Activated naive CD8-positive, alpha-beta T cell (primary cell): Measurements from ENCODE around the gene STXBP1.
A peak's percentile ranks its signal among the peaks of the same experiment; 100 is the strongest.
"Not testable (repeated sequence)": the region's sequence is repeated elsewhere in the genome, so short reads cannot be mapped to it uniquely, and the experiment has no call there.

ENCODE experiments used
- H3K27ac Mint-ChIP-seq: one replicate; pipeline ENCODE4 v1.8.0; 2021; ENCODE audit warnings: mixed read lengths
- H3K27me3 Mint-ChIP-seq: one replicate; pipeline ENCODE4 v1.8.0; 2021; ENCODE audit warnings: mixed read lengths
- H3K36me3 Mint-ChIP-seq: one replicate; pipeline ENCODE4 v1.8.0; 2021; ENCODE audit warnings: mixed read lengths
- H3K4me1 Mint-ChIP-seq: one replicate; pipeline ENCODE4 v1.8.0; 2021; ENCODE audit warnings: low read depth, mixed read lengths
- H3K4me3 Mint-ChIP-seq: one replicate; pipeline ENCODE4 v1.8.0; 2021; ENCODE audit warnings: mild to moderate bottlenecking, mixed read lengths
- H3K9me3 Mint-ChIP-seq: one replicate; pipeline ENCODE4 v1.8.0; 2021; ENCODE audit warnings: low read depth, mixed read lengths

STXBP1 gene

GRCh38 chr9:127588740-127589506 is 23.2 kb upstream of the STXBP1 start:
- Mint-ChIP-seq H3K27me3 (peaks cover 6% of the 10 kb centered on the region), H3K9me3 (no peaks in the 10 kb centered on the region), H3K36me3 (no peaks in the 10 kb centered on the region), H3K4me1 (peaks cover 4% of the 10 kb centered on the region), H3K4me3 (no peak overlapping the region), H3K27ac (no peak overlapping the region)

GRCh38 chr9:127589955-127590370 is 22.1 kb upstream of the STXBP1 start:
- Mint-ChIP-seq H3K9me3 (no peaks in the 10 kb centered on the region), H3K27me3 (peaks cover 6% of the 10 kb centered on the region), H3K4me1 (peaks cover 4% of the 10 kb centered on the region), H3K36me3 (no peaks in the 10 kb centered on the region), H3K27ac (no peak overlapping the region), H3K4me3 (no peak overlapping the region)

- no peak overlapping the region for H3K27ac Mint-ChIP-seq
- H3K36me3 Mint-ChIP-seq = no peaks in the 10 kb centered on the region
- no peaks in the 10 kb centered on the region for H3K9me3 Mint-ChIP-seq
- no peak overlapping the region for H3K4me3 Mint-ChIP-seq
- no peaks in the 10 kb centered on the region for H3K4me1 Mint-ChIP-seq
- no peaks in the 10 kb centered on the region for H3K27me3 Mint-ChIP-seq
These were observed 16.5 kb upstream of the STXBP1 start for GRCh38 chr9:127595611-127596010.

GRCh38 chr9:127598839-127599549 is 13.1 kb upstream of the STXBP1 start:
- no peaks in the 10 kb centered on the region for H3K27me3 Mint-ChIP-seq
- no peak overlapping the region for H3K4me3 Mint-ChIP-seq
- no peak overlapping the region for H3K27ac Mint-ChIP-seq
- H3K4me1 Mint-ChIP-seq = no peaks in the 10 kb centered on the region
- no peaks in the 10 kb centered on the region for H3K9me3 Mint-ChIP-seq
- no peaks in the 10 kb centered on the region for H3K36me3 Mint-ChIP-seq

- Mint-ChIP-seq H3K4me3 (no peak overlapping the region), H3K9me3 (no peaks in the 10 kb centered on the region), H3K27me3 (no peaks in the 10 kb centered on the region), H3K27ac (no peak overlapping the region), H3K4me1 (no peaks in the 10 kb centered on the region), H3K36me3 (no peaks in the 10 kb centered on the region)
These were observed 12.6 kb upstream of the STXBP1 start for GRCh38 chr9:127599550-127599891.

- Mint-ChIP-seq H3K36me3 (no peaks in the 10 kb centered on the region), H3K27me3 (no peaks in the 10 kb centered on the region), H3K4me1 (peaks cover 5% of the 10 kb centered on the region), H3K27ac (no peak overlapping the region), H3K9me3 (no peaks in the 10 kb centered on the region), H3K4me3 (no peak overlapping the region)
These were observed 8.9 kb upstream of the STXBP1 start for GRCh38 chr9:127603226-127603625.

- Mint-ChIP-seq H3K9me3 (no peaks in the 10 kb centered on the region), H3K4me3 (no peak overlapping the region), H3K36me3 (no peaks in the 10 kb centered on the region), H3K27ac (no peak overlapping the region), H3K27me3 (no peaks in the 10 kb centered on the region), H3K4me1 (peaks cover 14% of the 10 kb centered on the region)
These were observed 6.0 kb upstream of the STXBP1 start for GRCh38 chr9:127606043-127606442.

GRCh38 chr9:127608104-127608966 is 3.7 kb upstream of the STXBP1 start:
- H3K4me1 Mint-ChIP-seq = peaks cover 23% of the 10 kb centered on the region
- H3K27ac Mint-ChIP-seq = peak overlapping the region; percentile 54
- no peaks in the 10 kb centered on the region for H3K9me3 Mint-ChIP-seq
- H3K27me3 Mint-ChIP-seq = no peaks in the 10 kb centered on the region
- H3K36me3 Mint-ChIP-seq = no peaks in the 10 kb centered on the region
- H3K4me3 Mint-ChIP-seq = peak overlapping the region; percentile 87

- peaks cover 30% of the 10 kb centered on the region for H3K4me1 Mint-ChIP-seq
These were observed 526 bp upstream of the STXBP1 start for GRCh38 chr9:127611603-127611898.

GRCh38 chr9:127612939-127613582 is 984 bp downstream of the STXBP1 start:
- Mint-ChIP-seq H3K36me3 (no peaks in the 10 kb centered on the region), H3K27me3 (no peaks in the 10 kb centered on the region), H3K27ac (no peak overlapping the region), H3K4me1 (peaks cover 25% of the 10 kb centered on the region), H3K9me3 (no peaks in the 10 kb centered on the region), H3K4me3 (peak overlapping the region; percentile 90)

More at GRCh38 chr9:127611603-127611898, 526 bp upstream of the STXBP1 start:
- Mint-ChIP-seq H3K9me3 (no peaks in the 10 kb centered on the region), H3K36me3 (no peaks in the 10 kb centered on the region), H3K27ac (peak overlapping the region; percentile 73), H3K4me3 (peak overlapping the region; percentile 97), H3K27me3 (no peaks in the 10 kb centered on the region)

- Mint-ChIP-seq H3K9me3 (no peaks in the 10 kb centered on the region), H3K27ac (no peak overlapping the region), H3K27me3 (no peaks in the 10 kb centered on the region), H3K4me3 (peak overlapping the region; percentile 90), H3K36me3 (no peaks in the 10 kb centered on the region), H3K4me1 (peaks cover 24% of the 10 kb centered on the region)
These were observed 1.5 kb downstream of the STXBP1 start for GRCh38 chr9:127613583-127613954.

- peaks cover 18% of the 10 kb centered on the region for H3K4me1 Mint-ChIP-seq
- no peak overlapping the region for H3K27ac Mint-ChIP-seq
- H3K36me3 Mint-ChIP-seq = no peaks in the 10 kb centered on the region
- no peaks in the 10 kb centered on the region for H3K9me3 Mint-ChIP-seq
- no peaks in the 10 kb centered on the region for H3K27me3 Mint-ChIP-seq
- no peak overlapping the region for H3K4me3 Mint-ChIP-seq
These were observed 2.9 kb downstream of the STXBP1 start for GRCh38 chr9:127614961-127615360.

- H3K9me3 Mint-ChIP-seq, H3K4me1 Mint-ChIP-seq, H3K36me3 Mint-ChIP-seq, H3K27ac Mint-ChIP-seq, H3K27me3 Mint-ChIP-seq, H3K4me3 Mint-ChIP-seq: not testable (repeated sequence)
These were observed 9.4 kb downstream of the STXBP1 start for GRCh38 chr9:127621339-127621970.

- no peaks in the 10 kb centered on the region for H3K9me3 Mint-ChIP-seq
- H3K36me3 Mint-ChIP-seq = no peaks in the 10 kb centered on the region
- no peak overlapping the region for H3K27ac Mint-ChIP-seq
- H3K4me1 Mint-ChIP-seq = no peaks in the 10 kb centered on the region
- H3K4me3 Mint-ChIP-seq = no peak overlapping the region
- H3K27me3 Mint-ChIP-seq = no peaks in the 10 kb centered on the region
These were observed 14.8 kb downstream of the STXBP1 start for GRCh38 chr9:127626752-127627493.
